Thyroid gland (tissue), 4 donors: ENCODE results near the gene DLG2.

ENCODE experiments used
- CTCF ChIP-seq, 6 experiments: fragments of 200-600 bp in 3 of 6; fragments of 450-650 bp in 3 of 6; sonication (generic) in 3 of 6; IDR thresholded peaks; one replicate each; pipeline ENCODE4 v1.5.1; 2016 to 2019; ENCODE audit warnings: antibody characterized with exemption in 6 of 6, mild to moderate bottlenecking in 2 of 6, inconsistent platforms in 1 of 6, moderate library complexity in 1 of 6
- POLR2A ChIP-seq, 2 donors: fragments of 450-650 bp; IDR thresholded peaks; one replicate each; pipeline ENCODE4 v1.6.1; 2017; ENCODE audit warnings: antibody characterized with exemption in 2 of 2, mild to moderate bottlenecking in 2 of 2, moderate library complexity in 1 of 2

GRCh38 chr11:84648471-84648870 is 978.7 kb downstream of the DLG2 start:
- TF ChIP-seq POLR2A (IDR thresholded peaks at IDR 0.05) (no peak), CTCF (IDR thresholded peaks at IDR 0.05) (no peak)
